Progenitor cell of endocrine pancreas (in vitro differentiated cells): Measurements from ENCODE around the gene ZNF283. TPM values are rescaled to one million over a fixed set of nuclear protein-coding genes. Genes with fewer than 3 reads are reported as not detected.

Experiments used
- DNase-seq: peaks from one replicate; pipeline ENCODE4 v3.0.0; 2021; ENCODE audit warnings: low spot score; ENCODE audit not compliant: unreplicated experiment
- H3K27ac Mint-ChIP-seq: 2 replicates; pipeline ENCODE4 v1.8.0; 2021; ENCODE audit warnings: mild to moderate bottlenecking, moderate library complexity, mixed read lengths
- H3K27me3 Mint-ChIP-seq: 2 replicates; pipeline ENCODE4 v1.8.0; 2021; ENCODE audit warnings: mixed read lengths
- H3K36me3 Mint-ChIP-seq: 2 replicates; pipeline ENCODE4 v1.8.0; 2022; ENCODE audit warnings: mixed read lengths; ENCODE audit not compliant: insufficient read depth
- H3K4me1 Mint-ChIP-seq: 2 replicates; pipeline ENCODE4 v1.8.0; 2021; ENCODE audit warnings: low read depth, mixed read lengths
- H3K4me3 Mint-ChIP-seq: 2 replicates; pipeline ENCODE4 v1.8.0; 2021; ENCODE audit warnings: low read depth, mild to moderate bottlenecking, moderate library complexity, mixed read lengths
- H3K9me3 Mint-ChIP-seq: 2 replicates; pipeline ENCODE4 v1.8.0; 2021; ENCODE audit warnings: low read depth, mixed read lengths
- total RNA-seq: library from RNA; stranded (reverse); gene quantifications from 2 replicates; pipeline ENCODE4 v1.2.1, GENCODE V29; 2021
- TF ChIP-seq, protein P1 (sequence below): fragments of 200-600 bp; sonication (generic); IDR thresholded peaks from one replicate; pipeline ENCODE4 v1.5.0; 2021; ENCODE audit warnings: antibody characterized with exemption, mild to moderate bottlenecking; ENCODE audit not compliant: unreplicated experiment

Gene ZNF283
- total RNA-seq, 1 donor from 2014 or later, result 14.6 TPM

GRCh38 chr19:43797118-43797517, 30.0 kb upstream of the ZNF283 start:
- H3K27me3 Mint-ChIP-seq, result peaks cover 81% of the 10 kb centered on the region
- H3K36me3 Mint-ChIP-seq, result no peaks in the 10 kb centered on the region
- H3K4me3 Mint-ChIP-seq, result no peak overlapping the region
- no peaks in the 10 kb centered on the region for H3K4me1 Mint-ChIP-seq
- DNase-seq, result no peak
- TF ChIP-seq, protein P1, sequence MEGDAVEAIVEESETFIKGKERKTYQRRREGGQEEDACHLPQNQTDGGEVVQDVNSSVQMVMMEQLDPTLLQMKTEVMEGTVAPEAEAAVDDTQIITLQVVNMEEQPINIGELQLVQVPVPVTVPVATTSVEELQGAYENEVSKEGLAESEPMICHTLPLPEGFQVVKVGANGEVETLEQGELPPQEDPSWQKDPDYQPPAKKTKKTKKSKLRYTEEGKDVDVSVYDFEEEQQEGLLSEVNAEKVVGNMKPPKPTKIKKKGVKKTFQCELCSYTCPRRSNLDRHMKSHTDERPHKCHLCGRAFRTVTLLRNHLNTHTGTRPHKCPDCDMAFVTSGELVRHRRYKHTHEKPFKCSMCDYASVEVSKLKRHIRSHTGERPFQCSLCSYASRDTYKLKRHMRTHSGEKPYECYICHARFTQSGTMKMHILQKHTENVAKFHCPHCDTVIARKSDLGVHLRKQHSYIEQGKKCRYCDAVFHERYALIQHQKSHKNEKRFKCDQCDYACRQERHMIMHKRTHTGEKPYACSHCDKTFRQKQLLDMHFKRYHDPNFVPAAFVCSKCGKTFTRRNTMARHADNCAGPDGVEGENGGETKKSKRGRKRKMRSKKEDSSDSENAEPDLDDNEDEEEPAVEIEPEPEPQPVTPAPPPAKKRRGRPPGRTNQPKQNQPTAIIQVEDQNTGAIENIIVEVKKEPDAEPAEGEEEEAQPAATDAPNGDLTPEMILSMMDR, result no peak
- no peak overlapping the region for H3K27ac Mint-ChIP-seq
- H3K9me3 Mint-ChIP-seq, result no peaks in the 10 kb centered on the region

DNA sequence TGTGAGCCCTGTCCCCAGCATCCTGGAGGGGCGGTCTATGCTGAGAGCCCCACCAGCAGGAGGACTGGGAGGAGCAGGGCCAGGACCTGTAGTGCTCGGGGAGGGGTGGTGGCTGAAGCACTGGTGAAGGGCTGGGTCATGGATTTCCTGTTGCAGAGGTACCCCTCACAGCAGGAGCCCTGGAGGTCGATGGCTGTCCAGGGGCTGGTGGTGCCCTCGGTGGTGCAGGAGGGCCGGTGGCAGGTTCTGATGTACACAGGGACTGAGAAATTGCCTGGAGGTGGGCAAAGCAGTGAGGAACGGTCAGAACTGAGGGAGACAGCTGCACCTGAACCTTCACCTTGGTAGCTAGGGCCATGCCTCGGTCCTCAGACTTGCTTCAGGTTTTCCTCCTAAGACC, 29.6 kb upstream of the ZNF283 start:
- Mint-ChIP-seq H3K27me3 (peaks cover 85% of the 10 kb centered on the region), H3K27ac (no peak overlapping the region), H3K9me3 (no peaks in the 10 kb centered on the region), H3K4me3 (no peak overlapping the region), H3K4me1 (no peaks in the 10 kb centered on the region), H3K36me3 (no peaks in the 10 kb centered on the region)
- TF ChIP-seq, protein P1, result no peak
- DNase-seq, result no peak

DNA sequence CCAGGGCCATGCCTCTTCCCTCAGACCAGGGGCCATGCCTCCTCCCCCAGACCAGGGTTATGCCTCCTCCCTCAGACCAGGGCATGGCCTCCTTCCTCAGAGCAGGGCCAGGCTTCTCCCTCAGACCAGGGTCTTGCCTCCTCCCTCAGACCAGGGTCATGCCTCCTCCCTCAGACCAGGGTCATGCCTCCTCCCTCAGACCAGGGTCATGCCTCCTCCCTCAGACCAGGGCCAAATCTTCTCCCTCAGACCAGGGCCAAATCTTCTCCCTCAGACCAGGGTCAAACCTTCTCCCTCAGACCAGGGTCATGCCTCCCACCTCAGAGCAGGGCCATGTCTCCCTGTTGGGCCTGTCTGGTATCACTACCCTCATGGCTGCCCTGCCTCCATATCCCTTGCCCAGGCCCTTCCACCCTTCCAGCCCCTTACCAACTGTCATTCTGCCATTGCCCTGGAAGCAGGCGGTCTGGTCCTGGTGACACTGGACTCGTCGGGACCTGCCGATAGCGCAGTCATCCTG, 29.0 kb upstream of the ZNF283 start:
- H3K27ac Mint-ChIP-seq, result no peak overlapping the region
- H3K9me3 Mint-ChIP-seq, result no peaks in the 10 kb centered on the region
- no peaks in the 10 kb centered on the region for H3K4me1 Mint-ChIP-seq
- H3K4me3 Mint-ChIP-seq, result peak overlapping the region; percentile 60
- TF ChIP-seq, protein P1, result no peak
- H3K36me3 Mint-ChIP-seq, result no peaks in the 10 kb centered on the region
- no peak for DNase-seq
- H3K27me3 Mint-ChIP-seq, result peaks cover 89% of the 10 kb centered on the region

GRCh38 chr19:43798546-43799409, 28.3 kb upstream of the ZNF283 start:
- H3K36me3 Mint-ChIP-seq, result no peaks in the 10 kb centered on the region
- no peaks in the 10 kb centered on the region for H3K4me1 Mint-ChIP-seq
- no peak overlapping the region for H3K27ac Mint-ChIP-seq
- TF ChIP-seq, protein P1, result no peak
- H3K4me3 Mint-ChIP-seq, result peak overlapping the region; percentile 60
- DNase-seq, result peak; percentile 28
- no peaks in the 10 kb centered on the region for H3K9me3 Mint-ChIP-seq
- H3K27me3 Mint-ChIP-seq, result peaks cover 88% of the 10 kb centered on the region

DNA sequence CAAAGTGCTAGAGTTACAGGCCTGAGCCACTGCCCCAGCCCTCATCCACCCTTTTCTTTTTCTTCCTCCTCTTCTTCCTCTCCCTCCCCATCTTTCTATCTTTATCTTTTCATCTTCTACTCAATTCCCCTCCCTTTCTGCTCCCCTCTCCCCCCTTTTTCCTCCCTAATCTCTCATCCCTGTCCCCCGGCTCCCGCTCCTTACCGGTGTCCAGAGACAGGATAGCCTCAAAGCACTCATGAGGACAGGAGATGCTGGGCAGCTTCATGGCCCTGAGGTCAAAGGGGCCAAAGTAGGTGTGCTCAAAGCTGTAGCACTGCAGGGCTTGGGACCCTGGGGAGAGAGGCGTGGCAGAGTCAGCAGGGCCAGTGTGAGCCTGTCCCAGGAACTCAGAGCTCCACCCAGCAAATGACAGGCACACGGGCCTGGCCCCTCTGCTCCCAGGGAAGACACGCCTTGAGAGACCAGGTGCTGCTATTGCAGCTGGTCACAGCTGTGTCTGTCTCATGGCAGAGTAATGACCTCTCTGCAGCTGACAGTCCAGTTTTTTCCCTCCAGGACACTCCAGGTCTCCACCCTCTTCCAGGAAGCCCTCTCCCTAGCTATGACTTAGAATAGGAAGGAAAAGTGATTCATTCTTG, 27.5 kb upstream of the ZNF283 start:
- TF ChIP-seq, protein P1, result no peak
- no peaks in the 10 kb centered on the region for H3K36me3 Mint-ChIP-seq
- DNase-seq, result no peak
- H3K9me3 Mint-ChIP-seq, result no peaks in the 10 kb centered on the region
- H3K27me3 Mint-ChIP-seq, result peaks cover 90% of the 10 kb centered on the region
- no peaks in the 10 kb centered on the region for H3K4me1 Mint-ChIP-seq
- peak overlapping the region; percentile 60 for H3K4me3 Mint-ChIP-seq
- no peak overlapping the region for H3K27ac Mint-ChIP-seq
